ENCODE measurements around the gene CFAP43.

DNA sequence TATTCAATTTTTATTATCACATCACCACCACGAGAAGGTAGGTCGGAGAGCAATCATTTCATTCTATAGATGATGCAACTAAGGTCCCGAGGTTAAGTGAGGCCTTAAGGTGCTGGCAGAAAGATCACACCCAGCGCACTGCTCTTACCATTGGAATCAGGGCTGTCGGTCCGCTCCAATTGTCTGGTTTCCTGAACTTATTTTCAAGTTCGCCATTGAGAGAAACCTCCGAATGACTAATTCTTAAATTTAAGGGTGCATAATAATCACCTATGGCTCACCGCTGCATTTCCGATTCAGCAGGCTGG, 36.2 kb upstream of the CFAP43 start:
- TF ChIP-seq POLR2AphosphoS5 (IDR thresholded peaks at IDR 0.05; ENCODE audit: low read depth, low read length) (no peak), TAF1 (IDR thresholded peaks at IDR 0.05; ENCODE audit: borderline replicate concordance, insufficient read depth, low read length) (no peak)

All from PFSK-1 (cell line).